NCI-H2081 (cell line): Measurements from ENCODE around the gene COQ8A.
"Not testable (repeated sequence)": the region's sequence is repeated elsewhere in the genome, so short reads cannot be mapped to it uniquely, and the experiment has no call there.

Experiments
- DNase-seq, 2 experiments: peaks; one replicate each; lab custom pipeline; 2025; lab: John Stamatoyannopoulos, UW

The COQ8A gene

GRCh38 chr1:226929260-226930111, 10.6 kb upstream of the COQ8A start:
- DNase-seq, result not testable (repeated sequence)

GRCh38 chr1:226934483-226935237, 5.4 kb upstream of the COQ8A start:
- DNase-seq, result no peak

- no peak for DNase-seq
These were observed 2.0 kb upstream of the COQ8A start for GRCh38 chr1:226937940-226938725.

GRCh38 chr1:226938903-226939437, 1.1 kb upstream of the COQ8A start:
- peak in 1 of 2 experiments; percentile 42 for DNase-seq

GRCh38 chr1:226939438-226940028, 561 bp upstream of the COQ8A start:
- DNase-seq, result peak; percentile 93 to 95

- peak in 1 of 2 experiments; percentile 56 for DNase-seq
These were observed 643 bp downstream of the COQ8A start for GRCh38 chr1:226940806-226941067.

- no peak for DNase-seq
These were observed 2.3 kb downstream of the COQ8A start for GRCh38 chr1:226942392-226942791.

- no peak for DNase-seq
These were observed 3.1 kb downstream of the COQ8A start for GRCh38 chr1:226943156-226943555.

GRCh38 chr1:226943927-226944326, 3.8 kb downstream of the COQ8A start:
- no peak for DNase-seq

GRCh38 chr1:226945106-226945857, 5.2 kb downstream of the COQ8A start:
- peak; percentile 89 to 95 for DNase-seq

- peak in 1 of 2 experiments; percentile 52 for DNase-seq
These were observed 5.8 kb downstream of the COQ8A start for GRCh38 chr1:226945858-226946245.

- DNase-seq, result no peak
These were observed 6.2 kb downstream of the COQ8A start for GRCh38 chr1:226946285-226946684.

- no peak for DNase-seq
These were observed 6.7 kb downstream of the COQ8A start for GRCh38 chr1:226946841-226947240.

GRCh38 chr1:226948051-226948450, 8.0 kb downstream of the COQ8A start:
- DNase-seq, result no peak

GRCh38 chr1:226948480-226948879, 8.4 kb downstream of the COQ8A start:
- DNase-seq, result no peak

- no peak for DNase-seq
These were observed 8.9 kb downstream of the COQ8A start for GRCh38 chr1:226948996-226949395.

GRCh38 chr1:226949401-226949800, 9.3 kb downstream of the COQ8A start:
- DNase-seq, result no peak

- DNase-seq, result no peak
These were observed 10.2 kb downstream of the COQ8A start for GRCh38 chr1:226950316-226950715.

GRCh38 chr1:226950871-226951270, 10.8 kb downstream of the COQ8A start:
- DNase-seq, result no peak

- no peak for DNase-seq
These were observed 11.4 kb downstream of the COQ8A start for GRCh38 chr1:226951286-226952117.
